ENCODE measurements around the gene FRMD4A. TPM values are rescaled to one million over a fixed set of nuclear protein-coding genes. Genes with fewer than 3 reads are reported as not detected.

The FRMD4A gene
- total and polyA plus RNA-seq, 8 donors, result 6.9 to 25.3 (median 11.3) TPM

- 84 to 93% (median 92%) methylated on average over 6 to 9 of the region's 9 CpGs for WGBS, 5 donors
- DNase-seq, result no peak
- peaks cover 10 to 55% (median 37%) of the 10 kb centered on the region in 4 donors for H3K4me1 ChIP-seq
- H3K27me3 ChIP-seq, result no peaks in the 10 kb centered on the region
- intact Hi-C loops (cut with DNase I; ENCODE audit: low total_unique reads), result no loop called here
- no peak overlapping the region for H3K4me3 ChIP-seq
- TF ChIP-seq CTCF (IDR thresholded peaks at IDR 0.05), result no peak
- no peak for TF ChIP-seq EP300 (IDR thresholded peaks at IDR 0.05)
- no peak for TF ChIP-seq POLR2A (IDR thresholded peaks at IDR 0.05)
- TF ChIP-seq POLR2AphosphoS5 (IDR thresholded peaks at IDR 0.05), result no peak
- no peak overlapping the region for H3K27ac ChIP-seq
- H3K9me3 ChIP-seq, result no peaks in the 10 kb centered on the region
- no peaks in the 10 kb centered on the region for H3K36me3 ChIP-seq
These were observed 619.4 kb downstream of the FRMD4A start for GRCh38 chr10:13711291-13711690.

GRCh38 chr10:13709931-13710650 is 620.6 kb downstream of the FRMD4A start:
- no peaks in the 10 kb centered on the region for H3K27me3 ChIP-seq
- WGBS, 5 donors, result 64 to 76% (median 66%) methylated on average over 11 to 12 of the region's 12 CpGs
- TF ChIP-seq EP300 (IDR thresholded peaks at IDR 0.05) (no peak), POLR2AphosphoS5 (IDR thresholded peaks at IDR 0.05) (no peak), CTCF (IDR thresholded peaks at IDR 0.05) (no peak), POLR2A (IDR thresholded peaks at IDR 0.05) (no peak)
- DNase-seq, result peak; percentile 37 to 69
- H3K27ac ChIP-seq, result peak overlapping the region in 2 of 5 donors; percentile 21 to 65
- intact Hi-C loops (cut with DNase I; ENCODE audit: low total_unique reads), result no loop called here
- peaks cover 19 to 66% (median 49%) of the 10 kb centered on the region in 4 donors for H3K4me1 ChIP-seq
- H3K36me3 ChIP-seq, result no peaks in the 10 kb centered on the region
- H3K9me3 ChIP-seq, result no peaks in the 10 kb centered on the region
- no peak overlapping the region for H3K4me3 ChIP-seq

- TF ChIP-seq CTCF (IDR thresholded peaks at IDR 0.05) (no peak), POLR2AphosphoS5 (IDR thresholded peaks at IDR 0.05) (no peak), EP300 (IDR thresholded peaks at IDR 0.05) (no peak), POLR2A (IDR thresholded peaks at IDR 0.05) (no peak)
- peak overlapping the region; percentile 48 to 61 (median 56) for H3K4me3 ChIP-seq
- 34 to 62% (median 46%) methylated on average over 8 of the region's 8 CpGs for WGBS, 5 donors
- intact Hi-C loops (cut with DNase I; ENCODE audit: low total_unique reads), result no loop called here
- peak in 1 of 2 donors; percentile 69 for DNase-seq
- H3K27ac ChIP-seq, result peak overlapping the region; percentile 46 to 84 (median 65)
- no peaks in the 10 kb centered on the region for H3K27me3 ChIP-seq
- H3K4me1 ChIP-seq, result peaks cover 19 to 82% (median 55%) of the 10 kb centered on the region in 4 donors
- H3K9me3 ChIP-seq, result no peaks in the 10 kb centered on the region
- no peaks in the 10 kb centered on the region for H3K36me3 ChIP-seq
These were observed 622.3 kb downstream of the FRMD4A start for GRCh38 chr10:13708256-13708990.

GRCh38 chr10:13707156-13707881 is 623.4 kb downstream of the FRMD4A start:
- peak; percentile 75 to 94 for DNase-seq
- intact Hi-C loops (cut with DNase I; ENCODE audit: low total_unique reads), result no loop called here

More at GRCh38 chr10:13707156-13707881, 623.4 kb downstream of the FRMD4A start:
- Histone ChIP-seq H3K27me3 (no peaks in the 10 kb centered on the region), H3K9me3 (no peaks in the 10 kb centered on the region), H3K4me3 (peak overlapping the region; percentile 48 to 61 (median 56)), H3K36me3 (no peaks in the 10 kb centered on the region), H3K4me1 (peaks cover 19 to 83% (median 51%) of the 10 kb centered on the region in 4 donors), H3K27ac (peak overlapping the region; percentile 63 to 84 (median 71))
- WGBS, 5 donors, result 1 to 3% (median 2%) methylated on average over 26 of the region's 26 CpGs
- peak; percentile 21 to 33 (median 33) for TF ChIP-seq POLR2AphosphoS5 (IDR thresholded peaks at IDR 0.05)
- TF ChIP-seq POLR2A (IDR thresholded peaks at IDR 0.05), result no peak
- no peak for TF ChIP-seq EP300 (IDR thresholded peaks at IDR 0.05)
- TF ChIP-seq CTCF (IDR thresholded peaks at IDR 0.05), result no peak

Data from stomach (tissue), 9 donors.